ENCODE measurements around the gene TMEM248. TPM values are rescaled to one million over a fixed set of nuclear protein-coding genes. Genes with fewer than 3 reads are reported as not detected.

TMEM248 gene
- total and polyA plus RNA-seq, 2 donors (not counting 1 experiment from before 2014, with no cell fraction given): 114 to 131 TPM

DNA sequence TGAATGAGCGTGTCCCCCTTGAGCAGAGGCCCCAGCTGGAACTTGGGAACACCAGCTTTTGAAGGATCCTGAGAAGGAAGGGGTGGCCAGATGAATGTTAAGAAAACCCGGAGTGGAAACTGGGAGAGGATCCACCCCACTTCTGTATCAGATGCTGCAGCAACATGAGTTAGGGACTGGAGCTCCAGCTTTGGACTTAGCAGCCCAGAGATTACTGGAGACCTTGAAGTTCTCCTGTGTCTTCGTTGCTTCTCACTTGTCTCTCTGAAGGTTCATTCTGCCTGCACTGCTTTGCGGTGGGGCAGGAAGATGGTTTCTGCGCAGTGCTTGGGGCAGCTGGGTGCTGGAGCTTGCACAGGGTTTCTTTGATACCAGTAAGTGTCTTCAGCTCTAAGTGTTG lies 9.3 kb downstream of the TMEM248 start:
- intact Hi-C loops (cut with micrococcal nuclease): no loop called here
- H3K36me3 ChIP-seq (replicated peaks in 1 of 2; ENCODE audit: control extremely low read depth in 1 of 2, control insufficient read depth in 1 of 2, extremely low read depth in 1 of 2, insufficient read depth in 2 of 2, low read length in 1 of 2): peaks cover 4 to 27% of the 10 kb centered on the region in 2 experiments
- H3K79me2 ChIP-seq (ENCODE audit: control insufficient read depth, insufficient read depth, low read length): peaks cover 100% of the 10 kb centered on the region
- 87% methylated on average over 5 of the region's 5 CpGs for WGBS (ENCODE audit: insufficient coverage)
- H3K9me3 Mint-ChIP-seq (ENCODE audit: insufficient read depth): no peaks in the 10 kb centered on the region
- no peak overlapping the region for H3K27ac Mint-ChIP-seq
- no peak overlapping the region for H3K4me3 ChIP-seq (ENCODE audit: control extremely low read depth in 1 of 5, extremely low read depth in 1 of 5, insufficient read depth in 1 of 5, low read depth in 2 of 5, low read length in 4 of 5)
- H3K9me3 ChIP-seq (ENCODE audit: control extremely low read depth in 1 of 3, control insufficient read depth in 2 of 3, insufficient read depth in 1 of 3, low read length in 2 of 3): no peaks in the 10 kb centered on the region
- POLR2A ChIA-PET: no interaction called here
- no peak overlapping the region for H3K4me3 Mint-ChIP-seq
- peaks cover 51% of the 10 kb centered on the region for H3K4me1 Mint-ChIP-seq
- no peak for ATAC-seq (ENCODE audit: low read depth)
- H3K27me3 ChIP-seq (replicated peaks in 1 of 4; ENCODE audit: control extremely low read depth in 1 of 4, control insufficient read depth in 3 of 4, insufficient read depth in 4 of 4, low read length in 3 of 4): no peaks in the 10 kb centered on the region
- TF ChIP-seq EZH2 (IDR thresholded peaks at IDR 0.05; ENCODE audit: borderline replicate concordance, insufficient read depth, low read depth, low read length, poor library complexity, severe bottlenecking): no peak
- TF ChIP-seq, protein P1, sequence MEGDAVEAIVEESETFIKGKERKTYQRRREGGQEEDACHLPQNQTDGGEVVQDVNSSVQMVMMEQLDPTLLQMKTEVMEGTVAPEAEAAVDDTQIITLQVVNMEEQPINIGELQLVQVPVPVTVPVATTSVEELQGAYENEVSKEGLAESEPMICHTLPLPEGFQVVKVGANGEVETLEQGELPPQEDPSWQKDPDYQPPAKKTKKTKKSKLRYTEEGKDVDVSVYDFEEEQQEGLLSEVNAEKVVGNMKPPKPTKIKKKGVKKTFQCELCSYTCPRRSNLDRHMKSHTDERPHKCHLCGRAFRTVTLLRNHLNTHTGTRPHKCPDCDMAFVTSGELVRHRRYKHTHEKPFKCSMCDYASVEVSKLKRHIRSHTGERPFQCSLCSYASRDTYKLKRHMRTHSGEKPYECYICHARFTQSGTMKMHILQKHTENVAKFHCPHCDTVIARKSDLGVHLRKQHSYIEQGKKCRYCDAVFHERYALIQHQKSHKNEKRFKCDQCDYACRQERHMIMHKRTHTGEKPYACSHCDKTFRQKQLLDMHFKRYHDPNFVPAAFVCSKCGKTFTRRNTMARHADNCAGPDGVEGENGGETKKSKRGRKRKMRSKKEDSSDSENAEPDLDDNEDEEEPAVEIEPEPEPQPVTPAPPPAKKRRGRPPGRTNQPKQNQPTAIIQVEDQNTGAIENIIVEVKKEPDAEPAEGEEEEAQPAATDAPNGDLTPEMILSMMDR (IDR thresholded peaks at IDR 0.05): no peak
- H3K27me3 Mint-ChIP-seq: no peaks in the 10 kb centered on the region
- CTCF ChIA-PET: interaction anchor here (1.2 kb wide), 1 partner anchor 9 kb away, joined by 3 read pairs; no protein-coding TSS in a partner anchor
- peaks cover 6 to 11% of the 10 kb centered on the region in 2 donors for H3K4me1 ChIP-seq (ENCODE audit: control insufficient read depth in 2 of 2, insufficient read depth in 2 of 2, low read length in 2 of 2)
- no peak overlapping the region for H3K9ac ChIP-seq (ENCODE audit: low read length)
- H3K4me2 ChIP-seq (replicated peaks; ENCODE audit: low read depth, low read length, poor library complexity, severe bottlenecking): no peak overlapping the region
- H3K27ac ChIP-seq (ENCODE audit: low read length in 2 of 2): no peak overlapping the region
- no peak for DNase-seq
- H2AFZ ChIP-seq (ENCODE audit: insufficient read depth, low read depth, low read length, poor library complexity, severe bottlenecking): no peak overlapping the region
- peaks cover 86% of the 10 kb centered on the region for H4K20me1 ChIP-seq (ENCODE audit: control insufficient read depth, insufficient read depth, low read length, poor library complexity, severe bottlenecking)

DNA sequence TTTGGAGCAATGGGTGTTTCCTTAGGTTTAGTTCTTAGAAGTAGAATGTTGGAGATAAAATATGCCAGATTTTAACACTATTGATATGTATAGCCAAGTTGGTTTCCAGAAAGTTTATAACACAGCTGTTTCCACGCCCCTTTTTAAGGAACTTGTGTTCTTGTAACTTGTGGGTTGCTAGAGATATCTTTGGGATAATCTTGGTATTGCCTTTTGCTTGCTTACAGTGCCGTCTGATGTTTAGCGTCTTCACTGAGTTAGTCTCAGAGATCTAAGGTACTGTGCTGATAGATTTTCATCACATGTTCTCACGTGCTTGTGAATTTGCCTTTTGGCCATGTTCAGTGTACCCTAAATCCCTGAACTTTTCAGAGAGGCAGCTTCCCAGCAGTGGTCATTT lies 12.4 kb downstream of the TMEM248 start:
- H3K9me3 Mint-ChIP-seq (ENCODE audit: insufficient read depth): peaks cover 4% of the 10 kb centered on the region
- DNase-seq (no peak), ATAC-seq (ENCODE audit: low read depth) (no peak)
- 93% methylated on average over 3 of the region's 4 CpGs for WGBS (ENCODE audit: insufficient coverage)
- ChIA-PET CTCF (interaction anchor here (0.5 kb wide), 1 partner anchor 454 kb away, joined by 4 read pairs; no protein-coding TSS in a partner anchor), POLR2A (no interaction called here)
- TF ChIP-seq, protein P1 (IDR thresholded peaks at IDR 0.05): no peak
- TF ChIP-seq EZH2 (IDR thresholded peaks at IDR 0.05; ENCODE audit: borderline replicate concordance, insufficient read depth, low read depth, low read length, poor library complexity, severe bottlenecking): no peak
- H3K27ac ChIP-seq (ENCODE audit: low read length in 2 of 2): no peak overlapping the region
- no peak overlapping the region for H3K4me3 Mint-ChIP-seq
- no peak overlapping the region for H3K4me2 ChIP-seq (replicated peaks; ENCODE audit: low read depth, low read length, poor library complexity, severe bottlenecking)
- H3K9ac ChIP-seq (ENCODE audit: low read length): no peak overlapping the region
- H3K27me3 Mint-ChIP-seq: no peaks in the 10 kb centered on the region
- H3K27me3 ChIP-seq (replicated peaks in 1 of 4; ENCODE audit: control extremely low read depth in 1 of 4, control insufficient read depth in 3 of 4, insufficient read depth in 4 of 4, low read length in 3 of 4): no peaks in the 10 kb centered on the region
- no peak overlapping the region for H2AFZ ChIP-seq (ENCODE audit: insufficient read depth, low read depth, low read length, poor library complexity, severe bottlenecking)
- peaks cover 85% of the 10 kb centered on the region for H4K20me1 ChIP-seq (ENCODE audit: control insufficient read depth, insufficient read depth, low read length, poor library complexity, severe bottlenecking)
- H3K4me1 ChIP-seq (ENCODE audit: control insufficient read depth in 2 of 2, insufficient read depth in 2 of 2, low read length in 2 of 2): peaks cover 3 to 11% of the 10 kb centered on the region in 2 donors
- intact Hi-C loops (cut with micrococcal nuclease): no loop called here
- H3K4me1 Mint-ChIP-seq: peaks cover 54% of the 10 kb centered on the region
- H3K36me3 ChIP-seq (replicated peaks in 1 of 2; ENCODE audit: control extremely low read depth in 1 of 2, control insufficient read depth in 1 of 2, extremely low read depth in 1 of 2, insufficient read depth in 2 of 2, low read length in 1 of 2): peaks cover 3 to 13% of the 10 kb centered on the region in 2 experiments
- peaks cover 100% of the 10 kb centered on the region for H3K79me2 ChIP-seq (ENCODE audit: control insufficient read depth, insufficient read depth, low read length)
- H3K27ac Mint-ChIP-seq: peak overlapping the region; percentile 32
- H3K4me3 ChIP-seq (ENCODE audit: control extremely low read depth in 1 of 5, extremely low read depth in 1 of 5, insufficient read depth in 1 of 5, low read depth in 2 of 5, low read length in 4 of 5): no peak overlapping the region
- no peaks in the 10 kb centered on the region for H3K9me3 ChIP-seq (ENCODE audit: control extremely low read depth in 1 of 3, control insufficient read depth in 2 of 3, insufficient read depth in 1 of 3, low read length in 2 of 3)

Measured in B cell (primary cell).